Activated T-helper 1 cell treated with anti-CD3 and anti-CD28 coated beads, Interleukin-12 subunit alpha, Interleukin-12 subunit beta, Interleukin-2, Interleukin-4 antibody, amounts not matched to agents 30 ng/mL and 10 ng/mL and 1 ng/mL, durations not matched to agents 14 hours and 24 hours and 36 hours (primary cell): ENCODE data around the gene EIF4G2. TPM values are rescaled to one million over a fixed set of nuclear protein-coding genes. Genes with fewer than 3 reads are reported as not detected.
A peak's percentile ranks its signal among the peaks of the same experiment; 100 is the strongest.
"Not testable (repeated sequence)": the region's sequence is repeated elsewhere in the genome, so short reads cannot be mapped to it uniquely, and the experiment has no call there.

Source experiments
- DNase-seq: peaks from one replicate; pipeline ENCODE4 v3.0.0; 2021; ENCODE audit warnings: low spot score
- H3K27ac Mint-ChIP-seq: one replicate; pipeline ENCODE4 v1.8.0; 2021; ENCODE audit warnings: mild to moderate bottlenecking, mixed read lengths
- H3K27me3 Mint-ChIP-seq: one replicate; pipeline ENCODE4 v1.8.0; 2022; ENCODE audit warnings: mild to moderate bottlenecking, moderate library complexity, mixed read lengths; ENCODE audit not compliant: insufficient read depth
- H3K36me3 Mint-ChIP-seq: one replicate; pipeline ENCODE4 v1.8.0; 2021; ENCODE audit warnings: low read depth, mixed read lengths
- H3K4me1 Mint-ChIP-seq: one replicate; pipeline ENCODE4 v1.8.0; 2021; ENCODE audit warnings: low read depth, mixed read lengths
- H3K4me3 Mint-ChIP-seq: one replicate; pipeline ENCODE4 v1.8.0; 2021; ENCODE audit warnings: mild to moderate bottlenecking, moderate library complexity, mixed read lengths
- H3K9me3 Mint-ChIP-seq: one replicate; pipeline ENCODE4 v1.8.0; 2021; ENCODE audit warnings: mixed read lengths
- intact Hi-C: fragments of 100-400 bp; cut with micrococcal nuclease; formaldehyde crosslinking; loops from one replicate; pipeline ENCODE4 v1.15.1; 2024
- total RNA-seq: library from RNA; stranded (reverse); gene quantifications from 2 replicates; pipeline ENCODE4 v1.2.3, GENCODE V29; 2022

EIF4G2 gene
- total RNA-seq, 1 donor from 2014 or later: 1,108 TPM

DNA sequence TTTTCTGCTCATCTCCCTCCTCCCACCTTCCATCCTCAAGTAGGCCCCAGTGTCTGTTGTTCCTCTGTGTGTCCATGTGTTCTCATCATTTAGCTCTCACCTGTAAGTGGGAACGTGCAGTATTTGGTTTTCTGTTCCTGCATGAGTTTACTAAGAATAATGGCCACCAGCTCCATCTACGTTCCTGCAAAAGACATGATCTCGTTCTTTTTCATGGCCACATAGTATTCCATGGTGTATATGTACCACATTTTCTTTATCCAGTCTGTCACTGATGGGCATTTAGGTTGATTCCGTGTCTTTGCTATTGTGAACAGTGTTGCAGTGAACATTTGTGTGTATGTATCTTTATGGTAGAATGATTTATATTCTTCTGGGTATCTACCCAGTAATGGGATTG lies 28.2 kb upstream of the EIF4G2 start:
- H3K27me3 Mint-ChIP-seq, intact Hi-C loops, H3K36me3 Mint-ChIP-seq, H3K4me3 Mint-ChIP-seq, H3K4me1 Mint-ChIP-seq, H3K9me3 Mint-ChIP-seq, DNase-seq, H3K27ac Mint-ChIP-seq: not testable (repeated sequence)

DNA sequence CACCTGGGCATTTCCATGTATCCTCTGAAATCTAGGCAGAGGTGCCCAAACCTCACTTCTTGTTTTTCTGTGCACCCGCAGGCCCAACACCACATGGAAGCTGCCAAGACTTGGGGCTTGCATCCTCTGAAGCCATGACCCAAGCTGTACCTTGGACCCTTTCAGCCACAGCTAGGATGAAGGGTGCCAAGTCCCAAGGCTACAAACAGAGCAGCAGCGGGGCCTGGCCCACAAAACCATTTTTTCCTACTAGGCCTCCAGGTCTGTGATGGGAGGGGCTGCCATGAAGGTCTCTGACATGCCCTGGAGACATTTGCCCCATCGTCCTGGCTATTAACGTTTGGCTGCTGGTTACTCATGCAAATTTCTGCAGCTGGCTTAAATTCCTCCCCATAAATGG lies 20.4 kb upstream of the EIF4G2 start:
- Mint-ChIP-seq H3K9me3 (no peaks in the 10 kb centered on the region), H3K4me1 (peaks cover 8% of the 10 kb centered on the region), H3K27ac (no peak overlapping the region), H3K36me3 (peaks cover 11% of the 10 kb centered on the region), H3K27me3 (no peaks in the 10 kb centered on the region), H3K4me3 (no peak overlapping the region)
- DNase-seq: no peak
- intact Hi-C loops: no loop called here

DNA sequence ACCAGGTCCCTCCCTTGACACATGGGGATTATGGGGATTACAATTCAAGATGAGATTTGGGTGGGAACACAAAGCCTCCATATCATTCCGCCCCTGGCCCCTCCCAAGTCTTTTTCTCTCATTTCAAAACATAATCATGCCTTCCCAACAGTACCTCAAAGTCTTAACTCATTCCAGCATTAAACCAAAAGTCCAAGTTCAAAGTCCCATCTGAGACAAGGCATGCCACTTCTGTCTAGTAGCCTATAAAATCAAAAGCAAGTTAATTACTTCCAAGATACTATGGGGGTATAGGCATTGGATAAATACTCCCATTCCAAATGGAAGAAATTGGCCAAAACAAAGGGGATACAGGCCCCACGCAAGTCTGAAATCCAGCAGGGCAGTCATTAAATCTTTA lies 19.7 kb upstream of the EIF4G2 start:
- no peak for DNase-seq
- peaks cover 8% of the 10 kb centered on the region for H3K4me1 Mint-ChIP-seq
- intact Hi-C loops: no loop called here
- peaks cover 14% of the 10 kb centered on the region for H3K36me3 Mint-ChIP-seq
- H3K27ac Mint-ChIP-seq: no peak overlapping the region
- H3K27me3 Mint-ChIP-seq: no peaks in the 10 kb centered on the region
- H3K4me3 Mint-ChIP-seq: no peak overlapping the region
- no peaks in the 10 kb centered on the region for H3K9me3 Mint-ChIP-seq

DNA sequence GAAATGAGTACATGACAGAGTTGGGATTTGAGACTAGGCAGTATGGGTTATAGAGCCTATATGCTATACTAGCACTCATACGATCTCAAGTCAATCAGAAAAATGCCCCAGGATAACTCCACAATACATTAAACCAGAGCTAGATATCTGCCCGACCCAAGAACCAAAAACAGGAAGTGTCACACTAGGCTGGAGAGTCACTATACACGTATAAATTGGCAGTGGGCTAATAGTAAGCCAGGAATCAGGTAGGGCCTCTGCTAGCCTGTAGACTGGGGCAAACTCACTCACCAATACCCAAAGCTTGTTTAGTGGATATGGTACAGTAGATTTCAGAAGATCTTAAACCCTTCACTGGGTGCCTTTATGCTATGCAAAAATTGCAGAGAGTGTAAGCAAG lies 16.2 kb upstream of the EIF4G2 start:
- H3K4me3 Mint-ChIP-seq: no peak overlapping the region
- DNase-seq: no peak
- intact Hi-C loops: no loop called here
- no peaks in the 10 kb centered on the region for H3K27me3 Mint-ChIP-seq
- H3K27ac Mint-ChIP-seq: no peak overlapping the region
- H3K9me3 Mint-ChIP-seq: no peaks in the 10 kb centered on the region
- peaks cover 21% of the 10 kb centered on the region for H3K36me3 Mint-ChIP-seq
- peaks cover 16% of the 10 kb centered on the region for H3K4me1 Mint-ChIP-seq

DNA sequence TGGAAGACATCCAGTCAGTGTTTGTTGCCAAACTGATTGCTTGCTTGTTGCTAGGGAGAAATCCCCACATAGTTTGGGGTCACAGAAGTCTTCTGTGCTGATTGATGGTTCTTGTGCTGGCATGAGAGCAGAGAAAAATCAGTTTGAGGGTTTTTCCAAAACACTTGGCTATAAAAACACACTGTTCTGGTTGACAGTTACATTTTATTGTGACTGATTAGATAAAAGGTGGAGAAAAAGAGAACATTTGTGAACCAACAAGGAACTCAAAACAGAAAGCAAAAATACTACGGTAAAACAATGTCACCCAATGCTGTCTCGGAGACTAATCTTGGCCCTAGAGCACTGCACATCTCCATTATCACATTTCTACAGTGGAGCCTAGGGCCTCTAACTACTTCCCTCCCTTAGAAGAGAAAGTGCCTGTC lies 14.4 kb upstream of the EIF4G2 start:
- intact Hi-C loops: no loop called here
- Mint-ChIP-seq H3K9me3 (no peaks in the 10 kb centered on the region), H3K36me3 (peaks cover 21% of the 10 kb centered on the region), H3K4me1 (peaks cover 16% of the 10 kb centered on the region), H3K4me3 (no peak overlapping the region), H3K27me3 (no peaks in the 10 kb centered on the region), H3K27ac (no peak overlapping the region)
- no peak for DNase-seq

DNA sequence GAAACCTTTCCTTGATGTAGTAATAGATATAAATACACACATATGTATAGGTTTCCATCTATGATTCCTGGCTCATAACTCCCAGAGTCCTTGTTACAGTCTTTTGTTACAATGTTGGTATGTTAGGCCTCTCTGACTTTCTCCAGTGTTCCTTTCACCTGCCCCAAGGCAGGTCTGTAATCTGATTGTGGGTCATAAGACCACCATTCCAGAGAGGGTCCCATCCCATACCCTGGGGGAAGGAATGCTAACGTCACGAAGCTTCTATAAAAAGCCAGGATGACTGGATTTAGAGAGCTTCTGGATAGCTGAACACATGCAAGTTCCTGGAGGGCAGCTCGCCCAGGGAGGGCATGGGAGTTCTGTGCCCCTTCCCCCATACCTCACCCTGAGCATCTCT lies 13.8 kb upstream of the EIF4G2 start:
- H3K27ac Mint-ChIP-seq, H3K4me3 Mint-ChIP-seq, H3K9me3 Mint-ChIP-seq, intact Hi-C loops, DNase-seq, H3K27me3 Mint-ChIP-seq: not testable (repeated sequence)
- peaks cover 16% of the 10 kb centered on the region for H3K4me1 Mint-ChIP-seq
- H3K36me3 Mint-ChIP-seq: peaks cover 18% of the 10 kb centered on the region

DNA sequence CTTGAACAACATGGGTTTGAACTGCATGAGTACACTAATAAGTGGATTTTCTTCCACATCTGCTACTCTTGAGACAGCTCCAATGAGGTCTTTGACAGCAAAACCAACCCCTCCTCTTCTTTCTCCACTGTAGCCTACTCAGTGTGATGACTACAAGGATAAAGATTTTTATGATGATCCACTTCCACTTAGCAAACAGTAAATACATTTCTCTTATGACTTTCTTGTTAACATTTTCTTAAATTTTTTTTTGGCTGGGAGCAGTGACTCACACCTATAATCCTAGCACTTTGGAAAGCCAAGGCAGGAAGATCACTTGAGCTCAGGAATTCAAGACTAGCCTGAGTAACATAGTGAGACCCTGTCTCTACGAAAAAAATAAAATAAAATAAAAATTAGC lies 9.9 kb upstream of the EIF4G2 start:
- H3K27ac Mint-ChIP-seq: no peak overlapping the region
- no peaks in the 10 kb centered on the region for H3K9me3 Mint-ChIP-seq
- H3K4me1 Mint-ChIP-seq: peaks cover 8% of the 10 kb centered on the region
- H3K27me3 Mint-ChIP-seq: peaks cover 2% of the 10 kb centered on the region
- intact Hi-C loops: no loop called here
- no peak for DNase-seq
- no peak overlapping the region for H3K4me3 Mint-ChIP-seq
- peaks cover 7% of the 10 kb centered on the region for H3K36me3 Mint-ChIP-seq

DNA sequence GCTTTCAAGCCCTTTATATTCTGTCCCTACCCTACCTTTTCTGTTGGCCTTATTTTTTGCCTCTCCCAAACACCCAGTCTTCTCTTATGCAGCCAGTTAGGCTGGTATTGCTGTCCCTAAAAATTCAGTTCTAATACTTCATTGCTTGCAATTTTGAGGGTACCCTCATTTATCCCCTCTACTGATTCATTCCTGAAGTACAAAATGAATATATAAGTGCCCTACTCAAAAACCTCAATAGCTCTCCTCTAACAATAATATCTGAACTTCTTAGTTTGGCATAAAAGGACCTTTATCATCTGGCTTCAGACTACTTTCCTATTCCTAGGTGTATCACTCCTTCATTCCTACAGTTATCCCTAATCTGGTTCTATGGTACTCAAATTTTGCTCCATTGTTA lies 5.2 kb upstream of the EIF4G2 start:
- Mint-ChIP-seq H3K36me3 (peaks cover 4% of the 10 kb centered on the region), H3K9me3 (no peaks in the 10 kb centered on the region), H3K4me1 (peaks cover 13% of the 10 kb centered on the region), H3K27ac (no peak overlapping the region), H3K27me3 (peaks cover 2% of the 10 kb centered on the region), H3K4me3 (no peak overlapping the region)
- DNase-seq: no peak
- intact Hi-C loops: no loop called here

DNA sequence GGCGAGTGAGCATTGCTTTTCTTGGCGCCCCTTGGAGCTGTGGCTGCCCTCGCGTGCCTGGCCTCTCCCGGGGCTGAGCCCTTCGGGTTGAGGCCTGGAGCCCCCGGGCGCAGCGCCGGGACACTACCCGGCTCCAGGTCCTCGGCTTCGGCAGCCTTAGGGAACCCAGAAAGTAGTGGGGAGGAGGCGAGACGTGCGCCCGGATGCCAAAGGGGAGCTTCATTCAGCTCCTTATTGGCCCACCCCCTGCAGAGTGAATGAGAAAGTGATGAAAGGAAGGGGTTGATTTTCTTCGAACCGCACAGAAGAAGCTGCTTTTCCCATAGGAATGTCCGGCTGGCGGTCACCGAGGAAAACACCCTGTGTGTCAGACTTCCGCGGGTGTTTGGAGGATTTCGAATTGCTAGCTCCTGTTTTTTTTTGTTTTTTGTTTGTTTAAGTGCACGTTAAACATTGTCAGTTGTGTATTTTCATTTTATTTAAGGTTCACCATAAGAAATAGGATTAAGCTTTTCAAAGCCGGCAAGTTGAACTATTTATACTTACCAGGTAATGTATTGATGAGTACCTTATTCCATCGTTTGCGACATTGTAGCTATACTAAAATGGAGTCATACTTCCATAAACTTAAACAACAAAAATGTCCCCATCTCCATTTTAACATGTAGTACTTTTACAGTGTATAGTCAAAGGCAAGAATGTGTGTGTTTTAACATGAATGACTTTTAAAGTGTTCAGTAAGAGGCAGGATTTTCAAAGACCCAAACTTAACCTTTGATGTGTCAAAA lies 841 bp upstream of the EIF4G2 start:
- peaks cover 39% of the 10 kb centered on the region for H3K36me3 Mint-ChIP-seq
- intact Hi-C loops: loop anchor here (1.0 to 10.0 kb wide), 10 partner anchors 49 to 1495 kb away; partner anchors contain the start of genes CTR9, RNF141, TMEM41B and WEE1
- peak; percentile 37 for DNase-seq
- H3K27me3 Mint-ChIP-seq: no peaks in the 10 kb centered on the region
- H3K4me3 Mint-ChIP-seq: peak overlapping the region; percentile 95
- peak overlapping the region; percentile 98 for H3K27ac Mint-ChIP-seq
- no peaks in the 10 kb centered on the region for H3K9me3 Mint-ChIP-seq
- peaks cover 36% of the 10 kb centered on the region for H3K4me1 Mint-ChIP-seq

DNA sequence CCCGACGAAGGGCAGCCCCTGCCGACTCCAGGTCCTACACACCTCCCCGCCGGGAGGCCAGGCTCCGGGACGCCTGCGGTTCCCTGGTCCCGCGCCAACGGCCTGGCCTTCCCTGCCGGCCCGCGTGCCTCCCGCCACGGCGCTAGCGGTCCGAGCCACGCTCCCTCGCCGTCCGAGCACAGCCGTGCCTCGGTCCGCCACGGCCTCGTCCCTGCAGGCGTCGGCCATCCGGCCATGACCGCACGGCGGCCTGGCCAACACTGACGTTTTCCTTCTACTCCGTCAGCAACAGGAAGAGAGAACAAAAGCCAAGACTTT lies 532 bp downstream of the EIF4G2 start:
- peak overlapping the region; percentile 98 for H3K27ac Mint-ChIP-seq
- peak overlapping the region; percentile 95 for H3K4me3 Mint-ChIP-seq
- no peaks in the 10 kb centered on the region for H3K9me3 Mint-ChIP-seq
- DNase-seq: no peak
- no peaks in the 10 kb centered on the region for H3K27me3 Mint-ChIP-seq
- H3K4me1 Mint-ChIP-seq: peaks cover 49% of the 10 kb centered on the region
- intact Hi-C loops: loop anchor here (2.0 to 10.0 kb wide), 8 partner anchors 123 to 1493 kb away; partner anchors contain the start of genes RNF141, TMEM41B and WEE1
- H3K36me3 Mint-ChIP-seq: peaks cover 53% of the 10 kb centered on the region

DNA sequence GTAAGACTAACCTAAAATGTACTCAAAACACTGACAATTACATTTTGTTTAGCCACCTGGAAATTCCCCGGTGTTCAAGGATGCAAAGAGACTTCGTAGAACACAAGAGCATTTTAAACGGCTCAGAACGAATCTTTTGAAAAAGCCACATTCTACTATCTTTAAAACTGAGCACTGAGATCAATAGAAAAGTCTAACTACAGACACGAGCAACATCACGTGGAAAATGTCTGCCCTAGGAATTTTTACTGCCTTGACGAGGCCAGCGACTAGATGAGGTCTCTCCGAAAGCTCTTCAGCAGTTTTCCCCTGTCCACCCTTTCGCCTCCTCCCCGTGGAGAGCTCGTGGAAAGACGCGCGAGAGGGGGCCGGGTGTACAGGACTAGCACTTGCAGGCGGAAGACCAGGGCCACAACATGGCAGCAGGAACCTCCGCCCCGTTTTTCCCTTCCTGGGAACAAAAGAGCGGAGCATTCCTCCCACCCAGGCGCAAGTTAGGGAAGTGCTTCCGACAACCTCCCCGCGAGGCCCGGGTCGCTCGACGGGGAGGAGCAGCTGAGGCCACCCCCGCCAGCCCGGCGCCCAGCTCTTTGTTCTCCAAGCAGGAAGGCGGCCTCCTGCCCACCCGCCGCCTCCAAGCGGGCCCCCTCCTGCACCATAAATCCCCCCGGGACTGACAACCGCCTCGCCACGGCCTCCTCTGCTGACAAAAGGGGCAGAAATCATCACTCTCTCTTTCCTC lies 1.1 kb downstream of the EIF4G2 start:
- peaks cover 49% of the 10 kb centered on the region for H3K4me1 Mint-ChIP-seq
- intact Hi-C loops: loop anchor here (1.0 to 10.0 kb wide), 9 partner anchors 8 to 1493 kb away; partner anchors contain the start of genes RNF141, TMEM41B and WEE1
- DNase-seq: peak; percentile 37
- H3K9me3 Mint-ChIP-seq: no peaks in the 10 kb centered on the region
- peak overlapping the region; percentile 95 for H3K4me3 Mint-ChIP-seq
- peaks cover 57% of the 10 kb centered on the region for H3K36me3 Mint-ChIP-seq
- H3K27me3 Mint-ChIP-seq: no peaks in the 10 kb centered on the region
- peak overlapping the region; percentile 98 for H3K27ac Mint-ChIP-seq

DNA sequence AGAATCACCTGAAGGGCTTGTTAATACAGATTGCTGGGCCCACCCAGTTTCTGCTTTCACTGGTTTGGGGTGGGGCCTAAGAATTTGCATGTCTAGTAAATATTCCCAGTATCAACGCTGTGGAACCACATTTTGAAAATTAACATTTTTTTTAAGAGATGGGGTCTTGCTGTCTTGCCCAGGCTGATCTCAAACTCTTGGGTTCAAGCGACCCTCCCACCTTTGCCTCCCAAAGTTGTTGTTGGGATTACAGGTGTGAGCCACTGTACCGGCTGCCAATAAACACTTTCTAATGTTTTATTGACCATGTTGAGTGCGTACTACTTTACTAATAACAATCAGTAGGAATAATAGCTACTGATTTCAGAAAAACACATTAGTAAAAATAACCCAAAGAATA lies 2.5 kb downstream of the EIF4G2 start:
- Mint-ChIP-seq H3K4me3 (peak overlapping the region; percentile 95), H3K27me3 (no peaks in the 10 kb centered on the region), H3K4me1 (peaks cover 60% of the 10 kb centered on the region), H3K9me3 (no peaks in the 10 kb centered on the region), H3K27ac (no peak overlapping the region), H3K36me3 (peaks cover 66% of the 10 kb centered on the region)
- intact Hi-C loops: loop anchor here (5.0 to 10.0 kb wide), 3 partner anchors 349 to 1231 kb away; partner anchors contain the start of gene WEE1
- DNase-seq: no peak

DNA sequence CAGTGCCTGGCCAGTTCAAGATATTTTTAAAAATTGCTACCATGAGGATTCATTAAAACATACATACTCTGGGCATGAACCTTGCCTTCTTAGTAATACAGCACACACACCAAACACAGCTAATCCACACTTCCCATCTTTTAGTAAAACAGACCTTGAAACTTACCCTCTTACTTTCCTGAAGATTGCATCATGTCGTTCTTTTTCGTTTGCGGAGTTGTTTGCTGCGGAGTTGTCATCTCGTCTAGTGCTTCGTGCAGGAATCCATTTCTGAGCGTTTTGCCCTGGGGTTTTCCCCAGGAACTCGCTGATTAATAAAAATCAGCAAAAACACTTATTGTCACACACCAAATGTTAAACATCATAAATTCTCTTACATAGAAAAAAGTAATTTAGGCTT lies 3.0 kb downstream of the EIF4G2 start:
- H3K27ac Mint-ChIP-seq: peak overlapping the region; percentile 63
- no peaks in the 10 kb centered on the region for H3K27me3 Mint-ChIP-seq
- no peaks in the 10 kb centered on the region for H3K9me3 Mint-ChIP-seq
- DNase-seq: no peak
- H3K36me3 Mint-ChIP-seq: peaks cover 70% of the 10 kb centered on the region
- peak overlapping the region; percentile 95 for H3K4me3 Mint-ChIP-seq
- intact Hi-C loops: loop anchor here (5.0 to 10.0 kb wide), 3 partner anchors 349 to 1231 kb away; partner anchors contain the start of gene WEE1
- H3K4me1 Mint-ChIP-seq: peaks cover 65% of the 10 kb centered on the region
